HG02884 (cell line): Measurements from ENCODE around the gene PPP1R1B.

Experiments
- ATAC-seq: cut with Tn5 transposase; IDR thresholded peaks from one replicate; pipeline ENCODE4 v1.9.1; 2021; ENCODE audit warnings: mild to moderate bottlenecking, moderate library complexity; ENCODE audit not compliant: unreplicated experiment

Gene PPP1R1B

GRCh38 chr17:39600288-39600996 lies 26.3 kb upstream of the PPP1R1B start:
- ATAC-seq = no peak

GRCh38 chr17:39600997-39601597 lies 25.7 kb upstream of the PPP1R1B start:
- no peak for ATAC-seq

GRCh38 chr17:39601758-39602532 lies 24.8 kb upstream of the PPP1R1B start:
- ATAC-seq = no peak

- no peak for ATAC-seq
Measured at GRCh38 chr17:39602533-39603303, 24.0 kb upstream of the PPP1R1B start.

DNA sequence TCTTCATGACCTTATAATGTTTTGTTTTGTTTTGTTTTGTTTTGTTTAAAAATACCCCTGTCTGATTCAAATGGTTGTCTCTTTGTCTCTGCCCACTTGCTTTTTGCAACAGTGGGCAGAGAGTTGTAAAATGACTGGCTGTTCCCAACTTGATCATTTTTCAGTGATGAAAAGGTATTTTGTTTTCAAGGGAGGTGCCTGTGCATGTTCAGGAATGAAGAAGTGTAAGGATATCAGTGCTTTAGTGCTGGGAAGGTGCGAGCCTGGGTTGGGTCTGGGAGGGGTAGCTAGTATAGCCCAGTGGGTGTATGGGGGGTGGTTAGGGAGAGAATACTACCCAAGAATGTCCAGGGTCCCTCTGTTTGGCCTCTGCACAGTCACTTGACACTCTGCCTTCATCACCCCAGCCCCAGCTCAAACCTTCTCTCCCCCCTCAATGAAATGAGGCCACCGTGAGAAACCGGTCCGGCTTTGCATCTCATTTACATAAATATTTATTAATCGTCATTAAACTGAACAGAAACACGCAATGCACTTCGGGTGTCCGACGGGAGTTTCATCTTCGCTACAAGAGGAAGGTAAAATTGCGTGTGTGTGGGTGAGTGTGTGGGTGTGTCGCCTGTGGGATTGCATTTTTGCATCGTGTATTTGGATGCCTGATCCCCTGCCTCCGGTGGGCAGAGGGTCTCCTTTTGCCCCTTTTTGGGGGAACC lies 23.3 kb upstream of the PPP1R1B start:
- ATAC-seq = no peak

GRCh38 chr17:39604911-39605491 lies 21.8 kb upstream of the PPP1R1B start:
- ATAC-seq = no peak

GRCh38 chr17:39605492-39606433 lies 21.0 kb upstream of the PPP1R1B start:
- ATAC-seq = no peak

DNA sequence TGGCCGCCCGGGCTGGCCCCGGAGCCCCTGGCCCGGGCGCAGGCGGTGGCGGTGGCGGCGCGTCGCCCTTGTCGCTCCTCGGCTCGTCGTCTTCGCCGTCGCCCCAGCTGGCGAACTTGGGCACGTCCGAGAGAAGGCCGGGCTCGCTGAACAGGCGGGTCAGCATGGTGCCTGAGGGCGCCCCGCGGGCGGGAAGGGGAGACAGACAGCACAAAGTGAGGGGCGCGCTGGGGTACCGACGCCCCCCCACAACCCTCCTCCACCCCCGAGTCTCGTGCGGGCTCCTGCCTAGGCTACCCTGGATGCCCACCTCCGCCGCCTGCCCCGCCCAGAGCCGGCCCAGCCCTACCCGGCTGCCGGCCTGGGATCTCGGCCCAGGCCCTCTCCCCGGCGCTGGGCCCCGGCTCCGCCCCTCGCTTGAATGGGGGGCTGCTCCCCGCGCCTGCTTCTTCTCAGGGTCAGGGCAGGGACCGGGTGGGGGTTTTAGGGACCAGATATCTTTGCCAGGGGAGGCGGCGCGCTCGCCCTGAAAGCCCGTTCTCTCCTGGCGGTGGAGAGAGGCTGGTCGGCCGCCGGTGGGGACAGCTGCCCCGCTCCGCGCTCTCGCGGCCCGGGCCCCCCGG lies 20.2 kb upstream of the PPP1R1B start:
- no peak for ATAC-seq

DNA sequence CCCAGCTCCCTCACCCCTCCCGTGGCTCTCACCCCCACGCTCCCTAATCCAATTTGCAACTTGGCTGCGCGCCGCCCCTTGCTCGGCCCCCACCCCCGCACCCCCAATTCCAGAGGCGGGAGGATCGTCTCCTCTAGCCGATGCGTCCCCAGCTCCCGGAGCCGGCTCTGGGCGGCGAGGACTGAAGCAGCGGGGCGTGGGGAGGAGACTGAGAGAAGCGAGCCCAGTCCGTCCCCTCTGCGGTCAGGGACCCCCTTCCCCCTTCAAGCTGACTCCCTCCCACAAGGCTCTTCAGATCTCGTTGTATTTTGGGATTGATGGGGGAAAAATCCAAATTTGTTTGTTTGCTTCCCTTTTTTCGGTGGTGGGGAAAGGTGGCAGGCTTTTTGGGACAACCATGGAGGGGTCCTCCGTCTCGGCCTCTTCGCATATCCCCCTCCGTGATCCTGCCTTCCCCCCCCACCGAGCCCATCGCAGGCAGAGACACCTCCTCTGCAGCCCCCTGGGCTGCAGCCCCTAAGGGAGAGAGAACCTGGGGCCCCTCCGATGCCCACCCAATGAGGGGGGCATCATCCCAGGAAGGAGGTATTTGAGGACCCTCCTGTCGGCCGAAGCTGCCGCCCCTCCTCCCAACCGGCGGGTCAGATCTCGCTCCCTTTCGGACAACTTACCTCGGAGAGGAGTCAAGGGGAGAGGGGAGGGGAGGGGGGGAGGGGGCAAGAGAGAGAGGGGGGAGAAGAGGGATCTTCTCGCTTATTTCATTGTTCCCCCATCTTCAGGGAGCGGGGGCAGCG lies 19.5 kb upstream of the PPP1R1B start:
- no peak for ATAC-seq

- ATAC-seq = no peak
Measured at GRCh38 chr17:39607851-39608130, 19.0 kb upstream of the PPP1R1B start, which contains the start of gene NEUROD2. TSS of gene NEUROD2 (minus strand) at chr17:39607920. CDS start at chr17:39606599, 1,321 bp downstream.

GRCh38 chr17:39608142-39608981 lies 18.4 kb upstream of the PPP1R1B start:
- no peak for ATAC-seq

GRCh38 chr17:39609416-39610025 lies 17.2 kb upstream of the PPP1R1B start:
- ATAC-seq = no peak

- ATAC-seq = no peak
Measured at GRCh38 chr17:39611401-39612112, 15.2 kb upstream of the PPP1R1B start.

DNA sequence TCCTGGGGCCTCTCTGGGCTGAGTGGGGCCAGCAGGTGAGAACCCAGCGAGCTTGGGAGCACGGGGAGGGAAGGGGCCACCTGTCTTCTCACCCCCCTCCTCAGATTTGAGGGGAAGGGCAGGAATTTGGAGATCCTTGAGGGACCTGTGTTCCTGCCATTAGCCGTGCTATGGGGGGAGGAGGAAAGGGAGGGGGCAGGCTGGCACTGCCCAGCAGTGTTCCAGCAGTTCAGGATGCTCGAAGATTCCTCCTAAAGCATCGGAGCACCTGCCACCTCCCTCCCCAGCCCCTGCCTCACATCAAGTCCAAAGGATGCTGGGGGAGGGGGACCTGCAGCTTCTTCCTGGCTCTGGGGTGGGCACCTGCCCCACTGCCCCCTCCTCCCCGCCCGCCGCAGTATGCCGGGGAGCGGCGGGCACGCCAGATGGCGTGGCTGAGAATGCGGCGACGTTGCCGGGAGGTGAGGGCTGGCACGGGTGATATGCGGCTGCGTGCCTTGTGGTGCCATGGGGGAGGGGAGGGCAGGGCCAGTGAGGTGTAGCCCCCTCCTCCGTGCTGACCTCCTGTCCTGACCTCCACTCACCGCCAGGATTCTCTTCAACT lies 14.4 kb upstream of the PPP1R1B start:
- no peak for ATAC-seq

- ATAC-seq = no peak
Measured at GRCh38 chr17:39612935-39613464, 13.8 kb upstream of the PPP1R1B start.
